GM10847 (cell line): ENCODE results near the gene SPTB.

Experiments
- POLR2A ChIP-seq: IDR thresholded peaks from 2 replicates; pipeline ENCODE4 v1.6.1; 2011; ENCODE audit not compliant: insufficient read length; ENCODE audit errors: extremely low read depth

Gene SPTB

DNA sequence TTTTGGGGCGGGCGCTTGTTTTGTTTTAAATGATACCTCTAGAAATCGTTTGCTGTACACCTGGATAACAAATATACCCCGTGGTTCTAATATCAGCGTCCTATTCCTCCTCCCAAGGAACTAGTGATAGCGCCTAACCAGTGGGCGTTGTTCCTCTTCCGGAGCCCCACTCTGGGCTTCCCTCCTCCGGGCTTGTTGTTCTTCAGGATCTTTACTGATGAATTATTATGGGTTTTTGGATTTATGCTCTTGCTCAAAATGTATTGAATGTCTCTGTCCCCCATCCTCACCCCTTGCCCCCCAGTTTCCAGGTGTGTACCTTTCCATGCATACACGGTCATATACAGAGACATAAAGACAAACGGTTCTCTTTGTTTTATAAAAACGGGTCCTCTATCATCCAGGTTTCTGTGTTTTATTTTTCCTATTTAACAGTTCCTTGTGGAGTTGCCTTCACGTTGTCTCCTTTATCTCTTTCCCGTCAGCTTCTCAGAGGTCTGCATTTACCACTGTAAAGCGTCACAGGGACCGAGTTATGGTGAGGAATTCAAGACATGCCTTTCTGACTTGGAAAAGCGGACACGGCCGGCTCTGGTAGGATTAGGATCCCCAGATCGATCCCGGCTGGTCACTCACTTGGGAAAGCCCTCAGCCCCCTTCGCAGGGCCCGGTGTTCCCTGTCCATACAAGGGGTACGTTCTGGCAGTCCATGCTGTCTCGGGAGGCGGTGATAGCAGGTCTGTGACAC, 176.1 kb downstream of the SPTB start:
- TF ChIP-seq POLR2A = no peak

DNA sequence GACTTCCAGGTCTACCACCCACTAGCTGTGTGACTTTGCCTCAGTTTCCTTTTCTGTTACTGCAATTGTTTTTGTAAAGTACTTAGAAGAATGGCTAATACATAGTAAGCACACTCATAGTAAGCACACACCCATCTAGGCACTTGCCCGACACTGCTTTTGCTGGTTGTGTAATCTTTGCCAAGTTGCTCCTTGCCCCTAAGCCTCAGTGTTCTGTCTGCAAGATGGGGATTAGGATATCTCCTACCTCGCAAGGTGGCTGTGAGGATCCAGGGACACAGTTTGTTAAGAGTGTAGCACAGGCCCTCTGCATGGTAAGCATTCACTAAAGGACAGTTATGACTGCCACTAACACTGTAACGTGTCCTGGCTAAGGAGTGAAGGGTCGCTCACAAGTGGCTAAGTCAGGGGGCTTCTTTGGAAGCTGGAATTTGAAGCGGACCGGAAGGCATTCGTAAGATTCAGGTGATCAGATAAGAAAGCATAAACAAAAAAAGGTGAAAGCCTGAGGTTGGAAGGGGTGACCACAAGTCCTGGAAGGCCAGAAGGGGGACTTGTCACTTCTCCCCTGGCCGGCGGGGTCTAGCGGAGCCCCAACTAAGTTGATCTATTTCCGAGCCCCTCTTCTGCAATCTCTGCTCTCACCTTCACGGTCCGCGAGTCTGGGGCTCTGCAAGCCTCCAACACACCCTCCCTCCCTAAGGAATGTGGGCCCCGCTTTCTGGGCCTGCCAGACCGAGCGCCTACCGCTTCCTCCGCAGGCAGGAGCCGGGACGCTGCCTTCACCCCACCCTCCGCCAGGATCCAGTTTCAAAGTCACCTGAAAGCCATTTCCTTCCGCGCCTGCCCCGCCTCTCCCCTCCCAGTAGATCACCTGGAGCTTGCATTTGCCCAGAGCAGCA, 177.0 kb downstream of the SPTB start:
- TF ChIP-seq POLR2A = no peak

DNA sequence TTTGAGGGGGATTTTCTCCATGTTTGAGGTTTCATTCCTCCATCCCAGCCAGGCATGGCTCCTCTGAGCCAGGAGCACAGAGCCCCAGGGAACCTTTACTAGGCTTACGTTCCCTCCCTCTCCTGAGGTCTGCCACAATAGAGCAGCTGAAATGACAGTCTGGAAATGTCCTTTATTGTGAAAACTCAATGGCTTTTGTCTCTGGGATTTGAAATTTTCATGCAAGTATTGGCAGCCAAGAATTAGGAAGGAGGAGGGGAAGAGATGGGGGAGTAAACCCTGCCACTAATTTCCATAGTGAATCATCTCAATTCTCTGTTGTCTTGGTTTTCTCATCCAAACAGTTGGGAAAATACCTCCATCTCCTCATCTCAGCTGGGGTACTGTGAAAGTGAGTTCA, 178.0 kb downstream of the SPTB start:
- TF ChIP-seq POLR2A = no peak

DNA sequence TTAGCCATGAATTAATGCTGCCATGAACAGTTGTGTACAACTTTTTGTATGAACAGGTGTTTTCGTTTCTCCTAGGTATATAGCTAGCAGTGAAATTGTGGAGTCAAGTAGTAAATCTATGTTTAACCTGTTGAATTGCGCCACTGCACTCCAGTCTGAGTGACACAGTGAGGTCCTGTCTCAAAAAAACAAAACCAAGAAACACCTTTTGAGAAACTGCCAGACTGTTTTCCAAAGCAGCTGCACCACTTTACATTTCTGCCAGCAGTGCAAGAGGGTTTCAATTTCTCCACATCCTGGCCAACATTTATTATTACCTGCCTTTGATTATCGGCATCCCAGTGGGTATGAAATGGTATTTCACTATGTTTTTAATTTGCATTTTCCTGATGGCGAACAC, 178.8 kb downstream of the SPTB start:
- TF ChIP-seq POLR2A = no peak

DNA sequence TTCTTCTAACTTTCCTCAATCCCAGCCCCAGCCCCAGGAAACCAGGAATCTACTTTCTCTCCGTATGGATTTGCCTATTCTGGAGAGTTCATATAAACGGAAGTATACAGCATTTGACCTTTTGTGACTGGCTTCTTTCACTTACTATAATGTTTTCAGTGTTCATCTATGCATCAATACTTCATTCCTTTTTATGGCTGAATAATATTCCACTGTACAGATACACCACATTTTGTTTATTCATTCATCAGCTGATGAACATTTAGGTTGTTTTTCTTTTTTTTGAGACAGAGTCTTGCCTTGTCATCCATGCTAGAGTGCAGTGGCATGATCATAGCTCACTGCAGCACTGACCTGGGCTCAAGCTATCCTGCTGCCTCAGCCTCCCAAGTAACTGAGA, 179.4 kb downstream of the SPTB start:
- no peak for TF ChIP-seq POLR2A

DNA sequence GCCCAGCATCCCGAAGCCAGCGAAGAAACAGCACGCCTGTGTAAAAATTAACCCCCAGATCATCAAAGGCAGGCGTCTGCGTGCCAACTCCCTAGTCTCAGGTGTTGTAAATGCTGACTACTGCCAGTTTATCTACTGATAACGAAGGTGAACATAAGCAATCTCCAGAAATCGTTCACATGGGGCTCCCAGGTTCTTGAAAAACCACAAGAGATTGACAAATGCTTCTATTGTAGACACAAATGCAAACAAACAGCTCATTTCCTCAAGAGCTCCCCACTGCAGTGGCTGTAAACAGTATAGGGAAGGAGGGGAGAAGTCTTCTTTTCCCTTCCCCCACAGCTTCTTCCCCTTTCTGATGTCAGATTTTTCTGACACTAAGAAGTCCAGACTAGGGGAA, 180.8 kb downstream of the SPTB start:
- no peak for TF ChIP-seq POLR2A

DNA sequence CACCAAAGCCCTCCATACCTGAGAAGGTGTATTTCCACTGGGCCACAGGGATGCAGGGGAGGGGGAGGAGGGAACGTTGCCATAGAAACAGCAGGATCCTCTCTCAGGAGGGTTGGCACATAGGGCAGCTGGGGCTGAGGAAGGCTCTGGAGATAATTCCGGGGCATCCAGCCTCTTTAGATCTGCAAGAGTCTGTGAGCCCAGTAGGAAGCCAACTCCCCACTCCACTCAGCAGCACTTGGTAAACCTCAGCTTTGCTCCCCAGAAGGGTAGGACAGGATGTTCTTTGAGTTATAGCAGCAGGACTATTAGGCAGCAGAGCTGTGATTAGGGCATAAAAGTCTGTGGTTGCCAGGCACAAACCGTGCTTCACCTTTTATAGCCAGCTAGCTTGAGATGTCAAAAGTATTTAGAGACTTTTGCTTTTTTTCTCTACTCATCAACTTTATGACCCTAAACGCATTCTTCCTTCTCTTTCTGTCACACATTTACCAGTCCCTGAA, 183.3 kb downstream of the SPTB start:
- no peak for TF ChIP-seq POLR2A
